Endothelial cell of umbilical vein (primary cell): ENCODE data around the gene TRMT2B. TPM values are rescaled to one million over a fixed set of nuclear protein-coding genes. Genes with fewer than 3 reads are reported as not detected.

Source experiments
- BruUV-seq: library from RNA; stranded (reverse); fragments of 400-500 nt; replicated peaks from 2 replicates; lab custom pipeline; 2021; lab: Mats Ljungman, UMichigan
- CTCF ChIA-PET: fragments of 300-600, 350-600 bp; sonication (Branson Sonifier 250); formaldehyde crosslinking; loops from one replicate; lab custom pipeline; 2021; ENCODE audit warnings: antibody characterized with exemption, inconsistent platforms; lab: Charles Lee
- POLR2A ChIA-PET: fragments of 300-600, 350-600 bp; sonication (Branson Sonifier 250); formaldehyde crosslinking; loops from one replicate; lab custom pipeline; 2021; ENCODE audit warnings: antibody characterized with exemption, inconsistent platforms; lab: Charles Lee
- DNase-seq: peaks from one replicate; pipeline ENCODE4 v3.0.0-alpha.2; 2011; ENCODE audit warnings: low read depth, low spot score
- FAIRE-seq: peaks from 2 replicates; lab custom pipeline; 2011; peaks lifted over from hg19 to GRCh38; lab: Jason Lieb, UNC
- H2AFZ ChIP-seq: 2 replicates; pipeline ENCODE4 v1.6.0; 2012; ENCODE audit warnings: low read depth, low read length, control low read depth, inconsistent platforms
- H3K27ac ChIP-seq: 2 replicates; pipeline ENCODE4 v1.5.1; 2011; ENCODE audit warnings: low read depth, mild to moderate bottlenecking, control low read depth, low read length, moderate library complexity; ENCODE audit not compliant: insufficient read depth
- H3K27me3 ChIP-seq, 2 experiments: 2 replicates each; pipeline versions ENCODE4 v1.6.0 to v1.6.1; 2011; ENCODE audit warnings: low read length in 2 of 2, mixed read lengths in 1 of 2; ENCODE audit not compliant: control insufficient read depth in 2 of 2, insufficient read depth in 2 of 2
- H3K36me3 ChIP-seq, 2 experiments: 2 replicates in 1 of 2; 3 replicates in 1 of 2; pipeline ENCODE4 v1.5.1; 2011; ENCODE audit warnings: low read length in 2 of 2, mild to moderate bottlenecking in 1 of 2, moderate library complexity in 1 of 2; ENCODE audit not compliant: control insufficient read depth in 2 of 2, insufficient read depth in 2 of 2; ENCODE audit errors: extremely low read depth in 1 of 2
- H3K4me1 ChIP-seq: 3 replicates; pipeline ENCODE4 v1.5.1; 2011; ENCODE audit warnings: mild to moderate bottlenecking, low read length; ENCODE audit not compliant: control insufficient read depth, insufficient read depth; ENCODE audit errors: extremely low read depth
- H3K4me2 ChIP-seq: 2 replicates; pipeline ENCODE4 v1.6.1; 2011; ENCODE audit warnings: low read length, control low read depth, mixed read lengths; ENCODE audit not compliant: insufficient read depth
- H3K4me3 ChIP-seq, 3 experiments: fragments of 200-600 bp in 1 of 3; sonication (generic), shearing (Covaris generic) in 1 of 3; replicated peaks in 1 of 3; 2 replicates each; pipeline ENCODE4 v1.5.1; 2011 to 2016; ENCODE audit warnings: control low read depth in 3 of 3, low read length in 3 of 3, mild to moderate bottlenecking in 2 of 3, inconsistent platforms in 1 of 3, low read depth in 1 of 3, moderate library complexity in 1 of 3; ENCODE audit not compliant: insufficient read depth in 1 of 3
- H3K79me2 ChIP-seq: 2 replicates; pipeline ENCODE4 v1.6.0; 2012; ENCODE audit warnings: low read length, inconsistent platforms; ENCODE audit not compliant: control insufficient read depth, insufficient read depth
- H3K9ac ChIP-seq: replicated peaks from 2 replicates; pipeline ENCODE3; 2011; ENCODE audit warnings: low read length, control low read depth; ENCODE audit not compliant: insufficient read depth; ENCODE audit errors: extremely low read depth
- H3K9me1 ChIP-seq: replicated peaks from 3 replicates; pipeline ENCODE4 v1.6.0; 2011; ENCODE audit warnings: mild to moderate bottlenecking, low read length; ENCODE audit not compliant: control insufficient read depth, insufficient read depth; ENCODE audit errors: extremely low read depth
- H3K9me3 ChIP-seq: replicated peaks from 2 replicates; pipeline ENCODE4 v1.5.1; 2012; ENCODE audit warnings: low read length, inconsistent platforms; ENCODE audit not compliant: control insufficient read depth, insufficient read depth
- H4K20me1 ChIP-seq: replicated peaks from 2 replicates; pipeline ENCODE3; 2011; ENCODE audit warnings: mild to moderate bottlenecking, low read length; ENCODE audit not compliant: control insufficient read depth, insufficient read depth; ENCODE audit errors: extremely low read depth
- CTCF ChIP-seq, 2 donors: IDR thresholded peaks; 1 replicate in 1 of 2; 2 replicates in 1 of 2; pipeline ENCODE4 v1.5.1; 2011; ENCODE audit warnings: low read length in 2 of 2, mild to moderate bottlenecking in 2 of 2, moderate library complexity in 2 of 2, control low read depth in 1 of 2, inconsistent platforms in 1 of 2, low read depth in 1 of 2; ENCODE audit not compliant: insufficient read depth in 1 of 2; ENCODE audit errors: extremely low read depth in 1 of 2
- FOS ChIP-seq: IDR thresholded peaks from 2 replicates; pipeline ENCODE4 v1.6.1; 2011; ENCODE audit warnings: mild to moderate bottlenecking, low read length, moderate library complexity, borderline replicate concordance; ENCODE audit not compliant: insufficient read depth
- GATA2 ChIP-seq: IDR thresholded peaks from 2 replicates; pipeline ENCODE4 v1.7.0; 2011; ENCODE audit warnings: low read depth, mild to moderate bottlenecking, moderate library complexity, mixed read lengths, low read length; ENCODE audit not compliant: insufficient read length, insufficient read depth
- JUN ChIP-seq: IDR thresholded peaks from 2 replicates; pipeline ENCODE4 v1.6.1; 2011; ENCODE audit warnings: borderline replicate concordance, low read depth; ENCODE audit not compliant: insufficient read length, insufficient read depth
- MYC ChIP-seq: IDR thresholded peaks from one replicate; pipeline ENCODE4 v1.6.1; 2011; ENCODE audit warnings: mild to moderate bottlenecking, low read depth, low read length
- POLR2A ChIP-seq: IDR thresholded peaks from 2 replicates; pipeline ENCODE4 v1.6.1; 2012; ENCODE audit warnings: low read depth, mild to moderate bottlenecking, control low read depth, low read length
- POLR2AphosphoS5 ChIP-seq: IDR thresholded peaks from 2 replicates; pipeline ENCODE4 v1.6.1; 2012; ENCODE audit warnings: low read depth, mild to moderate bottlenecking, control low read depth, low read length, moderate library complexity; ENCODE audit not compliant: insufficient read depth
- dilution Hi-C: fragments of 300-500 bp; cut with MboI; formaldehyde crosslinking; loops from one replicate; pipeline ENCODE4 v1.15.0; 2019; ENCODE audit warnings: low sequenced_read_pairs; ENCODE audit not compliant: extremely low pct_ligation_motif_present
- intact Hi-C: fragments of 100-400 bp; cut with micrococcal nuclease; formaldehyde crosslinking; loops from one replicate; pipeline ENCODE4 v1.10.0; 2022
- polyA plus RNA-seq, 4 experiments: library from polyadenylated mRNA; depleted of rRNA in 3 of 4; stranded (reverse) in 3 of 4; unstranded in 1 of 4; fragments of >200 nt; gene quantifications; 2 replicates each; pipeline versions ENCODE4 v1.2.1 to v1.2.3, GENCODE V29; 2011 to 2012; ENCODE audit warnings: missing spikeins in 1 of 4
- total RNA-seq: library from RNA; stranded (reverse); gene quantifications from 2 replicates; pipeline ENCODE4 v1.2.3, GENCODE V29; 2021

TRMT2B gene
- total and polyA plus RNA-seq, 2 donors (not counting 3 experiments of a cell fraction or from before 2014, with no cell fraction given): 18.3 to 21.3 TPM

- Histone ChIP-seq H3K4me1 (peaks cover 11% of the 10 kb centered on the region), H3K36me3 (peaks cover 0 to 2% of the 10 kb centered on the region in 2 experiments), H3K9me3 (no peaks in the 10 kb centered on the region), H3K4me2 (no peak overlapping the region), H2AFZ (no peak overlapping the region), H3K9ac (no peak overlapping the region), H3K9me1 (no peaks in the 10 kb centered on the region), H3K27me3 (no peaks in the 10 kb centered on the region), H4K20me1 (no peaks in the 10 kb centered on the region), H3K79me2 (no peaks in the 10 kb centered on the region), H3K27ac (no peak overlapping the region), H3K4me3 (no peak overlapping the region)
- FAIRE-seq: peak; percentile 26
- POLR2A ChIA-PET: no interaction called here
- intact Hi-C loops: loop anchor here (10.0 kb wide), 1 partner anchor 134 kb away; no protein-coding TSS in a partner anchor
- DNase-seq: no peak
- no peak for TF ChIP-seq MYC
- TF ChIP-seq JUN: no peak
- TF ChIP-seq CTCF (IDR thresholded peaks at IDR 0.05; ENCODE audit: extremely low read depth in 1 of 2, insufficient read depth in 1 of 2, low read depth in 1 of 2, low read length in 2 of 2): no peak
- TF ChIP-seq GATA2: no peak
- TF ChIP-seq FOS: no peak
- no peak for TF ChIP-seq POLR2AphosphoS5
- TF ChIP-seq POLR2A: no peak
- dilution Hi-C loops: no loop called here
- no TSS peak for BruUV-seq
- CTCF ChIA-PET: interaction anchor here (0.7 kb wide), 1 partner anchor 179 kb away, joined by 3 read pairs; no protein-coding TSS in a partner anchor
Measured at GRCh38 chrX:101028562-101028961, 23.3 kb downstream of the TRMT2B start.
